HPDE6-E6E7 (cell line): ENCODE results near the gene STXBP5.

Experiments
- DNase-seq: peaks from one replicate; pipeline ENCODE4 v3.0.0; 2011; ENCODE audit warnings: missing footprints; ENCODE audit errors: extremely low spot score

Gene STXBP5

GRCh38 chr6:147211349-147211748, 7.1 kb downstream of the STXBP5 start:
- no peak for DNase-seq

GRCh38 chr6:147211831-147212230, 7.6 kb downstream of the STXBP5 start:
- no peak for DNase-seq

GRCh38 chr6:147212622-147213021, 8.4 kb downstream of the STXBP5 start:
- DNase-seq = no peak

- DNase-seq = no peak
These were observed 9.6 kb downstream of the STXBP5 start for GRCh38 chr6:147213772-147214171.

- no peak for DNase-seq
These were observed 10.3 kb downstream of the STXBP5 start for GRCh38 chr6:147214248-147215227.

- DNase-seq = no peak
These were observed 12.7 kb downstream of the STXBP5 start for GRCh38 chr6:147216915-147217314.

GRCh38 chr6:147217840-147218404, 13.7 kb downstream of the STXBP5 start:
- DNase-seq = no peak

GRCh38 chr6:147218797-147219196, 14.6 kb downstream of the STXBP5 start:
- DNase-seq = no peak

GRCh38 chr6:147219463-147219862, 15.2 kb downstream of the STXBP5 start:
- DNase-seq = no peak

- no peak for DNase-seq
These were observed 16.1 kb downstream of the STXBP5 start for GRCh38 chr6:147220345-147220744.

GRCh38 chr6:147221739-147222138, 17.5 kb downstream of the STXBP5 start:
- DNase-seq = no peak

GRCh38 chr6:147222160-147222838, 18.1 kb downstream of the STXBP5 start:
- DNase-seq = no peak

- no peak for DNase-seq
These were observed 19.5 kb downstream of the STXBP5 start for GRCh38 chr6:147223736-147224135.

- no peak for DNase-seq
These were observed 22.0 kb downstream of the STXBP5 start for GRCh38 chr6:147226163-147226724.

- DNase-seq = no peak
These were observed 22.7 kb downstream of the STXBP5 start for GRCh38 chr6:147226877-147227276.

- DNase-seq = no peak
These were observed 23.6 kb downstream of the STXBP5 start for GRCh38 chr6:147227770-147228320.

- DNase-seq = no peak
These were observed 27.4 kb downstream of the STXBP5 start for GRCh38 chr6:147231589-147231988.

GRCh38 chr6:147234685-147235084, 30.5 kb downstream of the STXBP5 start:
- DNase-seq = no peak

GRCh38 chr6:147238164-147238563, 33.9 kb downstream of the STXBP5 start:
- no peak for DNase-seq

- no peak for DNase-seq
These were observed 34.7 kb downstream of the STXBP5 start for GRCh38 chr6:147238906-147239305.

- DNase-seq = no peak
These were observed 40.6 kb downstream of the STXBP5 start for GRCh38 chr6:147244832-147245231.

GRCh38 chr6:147245693-147246092, 41.5 kb downstream of the STXBP5 start:
- no peak for DNase-seq
